Fibroblast of lung (primary cell): Measurements from ENCODE around the gene COL11A2. TPM values are rescaled to one million over a fixed set of nuclear protein-coding genes. Genes with fewer than 3 reads are reported as not detected.

Experiments used
- DNase-seq, 2 donors: peaks; one replicate each; pipeline versions ENCODE4 v3.0.0 to v3.0.0-alpha.2; 2010; ENCODE audit warnings: low read depth in 2 of 2
- H2AFZ ChIP-seq: 2 replicates; pipeline ENCODE4 v1.5.1; 2012; ENCODE audit warnings: low read length, control low read depth, inconsistent platforms
- H3K27ac ChIP-seq: 2 replicates; pipeline ENCODE4 v1.5.1; 2011; ENCODE audit warnings: low read length, control low read depth; ENCODE audit not compliant: insufficient read depth
- H3K27me3 ChIP-seq: 2 replicates; pipeline ENCODE4 v1.5.1; 2011; ENCODE audit warnings: mild to moderate bottlenecking, low read length; ENCODE audit not compliant: control insufficient read depth, insufficient read depth
- H3K36me3 ChIP-seq: 2 replicates; pipeline ENCODE4 v1.5.1; 2011; ENCODE audit warnings: low read length; ENCODE audit not compliant: control insufficient read depth, insufficient read depth
- H3K4me1 ChIP-seq: 2 replicates; pipeline ENCODE4 v1.5.1; 2011; ENCODE audit warnings: low read length; ENCODE audit not compliant: control insufficient read depth, insufficient read depth; ENCODE audit errors: extremely low read depth
- H3K4me2 ChIP-seq: 2 replicates; pipeline ENCODE4 v1.5.1; 2011; ENCODE audit warnings: low read length, control low read depth; ENCODE audit not compliant: insufficient read depth; ENCODE audit errors: extremely low read depth
- H3K4me3 ChIP-seq, 4 experiments: fragments of 200-600 bp in 1 of 4; sonication (generic) in 1 of 4; replicated peaks in 1 of 4; 2 replicates each; pipeline ENCODE4 v1.5.1; 2011 to 2016; ENCODE audit warnings: low read length in 4 of 4, low read depth in 3 of 4, mild to moderate bottlenecking in 3 of 4, control low read depth in 2 of 4, inconsistent platforms in 1 of 4, mixed read lengths in 1 of 4; ENCODE audit not compliant: insufficient read depth in 1 of 4; ENCODE audit errors: control extremely low read depth in 1 of 4
- H3K79me2 ChIP-seq: 2 replicates; pipeline ENCODE4 v1.5.1; 2012; ENCODE audit warnings: mild to moderate bottlenecking, low read length, inconsistent platforms; ENCODE audit not compliant: control insufficient read depth, insufficient read depth
- H3K9ac ChIP-seq: 2 replicates; pipeline ENCODE4 v1.5.1; 2011; ENCODE audit warnings: mild to moderate bottlenecking, low read length, control low read depth; ENCODE audit not compliant: insufficient read depth
- H3K9me3 ChIP-seq: 2 replicates; pipeline ENCODE4 v1.5.1; 2012; ENCODE audit warnings: low read depth, low read length; ENCODE audit not compliant: control insufficient read depth, insufficient read depth
- H4K20me1 ChIP-seq: 2 replicates; pipeline ENCODE4 v1.5.1; 2011; ENCODE audit warnings: low read length; ENCODE audit not compliant: control insufficient read depth, insufficient read depth; ENCODE audit errors: extremely low read depth
- CTCF ChIP-seq, 2 donors: IDR thresholded peaks in 1 of 2; conservative IDR thresholded peaks in 1 of 2; 1 replicate in 1 of 2; 2 replicates in 1 of 2; pipeline ENCODE4 v1.5.1; 2011 to 2012; ENCODE audit warnings: low read length in 2 of 2, control low read depth in 1 of 2, inconsistent platforms in 1 of 2, low read depth in 1 of 2, mild to moderate bottlenecking in 1 of 2
- EZH2 ChIP-seq: IDR thresholded peaks from 2 replicates; pipeline ENCODE4 v1.5.1; 2012; ENCODE audit warnings: low read length, control low read depth, mild to moderate bottlenecking; ENCODE audit errors: missing control alignments
- polyA plus RNA-seq, 2 donors: library from polyadenylated mRNA; depleted of rRNA in 1 of 2; stranded (reverse) in 1 of 2; unstranded in 1 of 2; fragments of >200 nt; gene quantifications; 2 replicates each; pipeline ENCODE4 v1.2.1, GENCODE V29; 2011 to 2012; ENCODE audit warnings: missing spikeins in 1 of 2
- total RNA-seq: library from RNA; depleted of rRNA; stranded (reverse); fragments of >200 nt; gene quantifications from 2 replicates; pipeline ENCODE4 v1.2.1, GENCODE V29; 2014

Gene COL11A2
- total and polyA plus RNA-seq, 2 donors (not counting 1 experiment from before 2014, with no cell fraction given) = 0.17 TPM

- peaks cover 11% of the 10 kb centered on the region for H3K36me3 ChIP-seq
- DNase-seq = no peak
- H3K79me2 ChIP-seq = no peaks in the 10 kb centered on the region
- no peaks in the 10 kb centered on the region for H4K20me1 ChIP-seq
- no peaks in the 10 kb centered on the region for H3K9me3 ChIP-seq
- peak overlapping the region; percentile 36 for H3K9ac ChIP-seq
- peak overlapping the region; percentile 81 for H3K4me2 ChIP-seq
- H3K27ac ChIP-seq = no peak overlapping the region
- H2AFZ ChIP-seq = peak overlapping the region; percentile 50
- H3K4me3 ChIP-seq = peak overlapping the region; percentile 49 to 63 (median 57)
- no peak for TF ChIP-seq CTCF (conservative IDR thresholded peaks at IDR 0.05 in 1 of 2, IDR thresholded peaks at IDR 0.05 in 1 of 2; ENCODE audit: low read depth in 1 of 2, low read length in 2 of 2)
- TF ChIP-seq EZH2 = peak; percentile 51
- peaks cover 5% of the 10 kb centered on the region for H3K4me1 ChIP-seq
- H3K27me3 ChIP-seq = peaks cover 8% of the 10 kb centered on the region
These were observed 21.1 kb upstream of the COL11A2 start for GRCh38 chr6:33213166-33213988.

DNA sequence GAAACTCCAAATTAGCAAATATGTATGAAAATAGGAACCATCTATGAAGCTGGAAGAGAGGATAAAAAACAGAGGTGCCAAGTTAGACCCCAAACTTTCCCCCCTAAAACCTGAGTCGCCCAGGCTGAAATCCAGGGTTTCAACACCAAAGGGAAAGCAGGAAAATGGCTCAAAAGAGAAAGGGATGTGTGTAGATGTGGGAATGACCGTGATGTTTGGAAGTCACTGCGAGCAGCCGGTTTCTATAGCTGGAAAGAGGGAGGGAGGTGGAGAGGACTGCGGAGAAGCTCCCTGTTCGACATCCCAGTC is 20.5 kb upstream of the COL11A2 start:
- H3K9ac ChIP-seq = peak overlapping the region; percentile 36
- no peak overlapping the region for H3K27ac ChIP-seq
- no peak for TF ChIP-seq CTCF (conservative IDR thresholded peaks at IDR 0.05 in 1 of 2, IDR thresholded peaks at IDR 0.05 in 1 of 2; ENCODE audit: low read depth in 1 of 2, low read length in 2 of 2)
- no peak for TF ChIP-seq EZH2
- H2AFZ ChIP-seq = no peak overlapping the region
- peak overlapping the region; percentile 81 for H3K4me2 ChIP-seq
- H3K4me3 ChIP-seq = peak overlapping the region; percentile 49 to 63 (median 57)
- H3K4me1 ChIP-seq = peaks cover 5% of the 10 kb centered on the region
- no peak for DNase-seq
- H3K9me3 ChIP-seq = no peaks in the 10 kb centered on the region
- peaks cover 11% of the 10 kb centered on the region for H3K36me3 ChIP-seq
- no peaks in the 10 kb centered on the region for H4K20me1 ChIP-seq
- peaks cover 7% of the 10 kb centered on the region for H3K27me3 ChIP-seq
- no peaks in the 10 kb centered on the region for H3K79me2 ChIP-seq

GRCh38 chr6:33211666-33212422 is 19.6 kb upstream of the COL11A2 start:
- Histone ChIP-seq H2AFZ (no peak overlapping the region), H3K27me3 (peaks cover 7% of the 10 kb centered on the region), H3K4me1 (peaks cover 9% of the 10 kb centered on the region), H4K20me1 (no peaks in the 10 kb centered on the region), H3K4me2 (no peak overlapping the region), H3K27ac (no peak overlapping the region), H3K9ac (no peak overlapping the region), H3K9me3 (no peaks in the 10 kb centered on the region), H3K4me3 (no peak overlapping the region), H3K36me3 (peaks cover 11% of the 10 kb centered on the region), H3K79me2 (no peaks in the 10 kb centered on the region)
- DNase-seq = no peak
- TF ChIP-seq CTCF (conservative IDR thresholded peaks at IDR 0.05 in 1 of 2, IDR thresholded peaks at IDR 0.05 in 1 of 2; ENCODE audit: low read depth in 1 of 2, low read length in 2 of 2) (no peak), EZH2 (no peak)
